Esophagus mucosa (tissue), 1 donor: ENCODE results near the gene CRYGC. TPM values are rescaled to one million over a fixed set of nuclear protein-coding genes. Genes with fewer than 3 reads are reported as not detected.
"Not testable (repeated sequence)": the region's sequence is repeated elsewhere in the genome, so short reads cannot be mapped to it uniquely, and the experiment has no call there.

ENCODE experiments used
- ATAC-seq: fragments of 200-7000 bp; cut with Tn5 transposase; one replicate; pipeline ENCODE4 v1.9.1; 2020
- total RNA-seq: library from RNA; stranded (reverse); gene quantifications from one replicate; pipeline ENCODE4 v1.2.4, GENCODE V29; 2023
- donor health status: DM: yes; HTN: yes; CAD: no.

CRYGC gene
- total RNA-seq, 1 donor from 2014 or later, result not detected

DNA sequence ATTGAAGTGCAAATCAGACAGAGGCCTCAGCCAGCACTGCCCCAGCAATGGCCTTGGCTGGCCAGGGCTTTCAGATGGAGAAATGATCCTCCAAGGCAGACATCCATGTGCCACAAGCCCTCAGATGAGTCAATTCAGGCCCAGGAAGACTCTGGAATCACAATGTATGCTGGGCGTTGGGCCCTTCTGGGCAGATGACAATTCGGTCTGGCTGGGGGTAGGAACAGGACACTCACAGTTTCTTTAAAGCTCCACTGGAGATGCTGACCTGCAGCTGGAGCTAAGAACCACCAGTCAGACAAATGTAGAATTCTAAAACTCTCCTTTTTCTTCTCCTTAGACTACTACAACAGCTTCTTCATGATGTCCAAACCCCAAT, 7.1 kb upstream of the CRYGC start:
- no peak for ATAC-seq

- ATAC-seq, result no peak
Observed at GRCh38 chr2:208135794-208136715, 6.4 kb upstream of the CRYGC start.

DNA sequence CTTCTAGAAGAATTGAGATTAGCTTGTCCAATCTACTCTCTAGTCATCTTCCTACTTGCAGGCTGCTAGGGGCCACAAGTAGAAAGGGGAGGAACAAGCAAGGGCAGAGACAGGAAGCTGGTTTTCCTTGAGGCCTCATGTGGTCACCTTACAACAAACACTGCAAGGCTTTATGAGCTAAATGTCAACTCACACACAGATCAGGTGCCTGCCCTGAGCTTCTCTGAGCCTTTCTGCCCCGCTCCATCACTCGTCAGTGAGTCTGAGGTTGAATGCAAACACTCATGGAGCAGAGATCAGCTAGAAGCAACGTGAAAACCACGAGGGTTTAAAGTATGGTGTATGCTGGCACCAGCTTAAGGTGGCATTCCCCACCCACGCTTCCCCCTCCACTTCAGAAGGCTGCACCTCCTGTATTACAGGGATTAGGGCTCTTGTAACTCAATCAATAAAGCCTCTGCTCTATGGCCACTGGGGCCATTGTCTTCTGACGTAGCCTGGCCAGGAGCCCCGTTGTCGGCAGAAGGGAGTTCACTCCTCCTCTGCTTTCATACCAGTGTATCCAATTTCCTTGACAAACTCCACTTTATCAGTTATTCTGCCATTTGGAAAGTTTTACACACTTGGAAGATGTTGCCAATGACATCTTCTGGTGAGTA, 5.4 kb upstream of the CRYGC start:
- peak; percentile 18 for ATAC-seq

DNA sequence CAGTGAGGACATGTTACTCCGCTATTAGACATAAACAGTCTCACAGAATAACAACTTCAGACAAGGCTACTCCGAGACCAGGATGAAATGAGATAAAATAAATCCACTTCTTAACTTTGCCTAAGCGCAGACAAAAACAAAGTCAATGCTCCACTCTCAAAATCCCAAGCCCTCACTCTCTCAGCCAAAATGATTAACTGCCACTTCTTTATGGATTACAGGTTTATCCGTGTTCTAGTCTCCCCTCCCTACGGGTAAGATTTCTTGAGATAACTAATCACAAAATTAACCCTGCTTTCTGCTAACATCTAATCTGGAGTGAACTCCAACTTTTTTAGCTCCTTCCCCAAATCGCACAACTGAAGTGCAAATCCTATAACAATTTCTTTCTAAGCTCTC, 1.1 kb upstream of the CRYGC start:
- no peak for ATAC-seq

DNA sequence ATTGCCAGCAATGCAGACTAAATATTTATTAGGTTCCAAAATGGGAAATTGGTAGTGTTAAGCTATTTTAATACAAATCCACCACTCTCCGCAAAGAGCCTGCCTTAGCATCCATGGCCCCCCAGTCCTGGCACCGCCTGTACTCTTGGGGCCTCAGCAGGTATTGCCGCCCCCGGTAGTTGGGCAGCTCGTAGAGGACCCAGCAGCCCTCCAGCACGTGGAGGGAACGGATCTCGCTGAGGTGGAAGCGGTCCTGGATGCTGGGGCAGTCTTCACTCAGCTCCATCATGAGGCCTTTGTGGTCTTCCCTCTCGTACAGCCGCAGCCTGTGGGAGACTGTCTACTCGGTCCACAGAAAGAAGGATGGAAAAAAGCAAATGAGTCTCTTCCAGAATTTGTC, 1.5 kb downstream of the CRYGC start:
- ATAC-seq, result no peak

GRCh38 chr2:208127090-208127489, 2.5 kb downstream of the CRYGC start:
- ATAC-seq, result no peak

DNA sequence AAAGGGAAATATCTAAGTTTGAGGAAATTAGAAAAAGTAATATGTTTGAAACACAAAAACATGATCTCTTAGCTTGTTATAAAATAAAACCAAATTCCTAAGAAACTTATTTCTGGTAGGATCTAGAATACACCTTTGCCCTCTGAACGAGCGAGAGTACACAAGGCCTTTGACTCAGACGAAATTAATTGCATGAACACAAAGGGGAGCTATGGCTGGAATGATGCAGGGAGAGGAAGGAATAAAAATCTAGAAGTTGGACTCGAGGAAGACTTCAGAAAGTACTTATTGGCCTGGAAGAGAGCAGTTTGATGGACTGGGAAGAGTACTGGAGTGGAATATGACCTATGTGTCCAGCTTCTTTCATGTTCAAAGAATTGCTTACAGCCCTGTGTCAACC, 4.4 kb downstream of the CRYGC start:
- ATAC-seq, result no peak

DNA sequence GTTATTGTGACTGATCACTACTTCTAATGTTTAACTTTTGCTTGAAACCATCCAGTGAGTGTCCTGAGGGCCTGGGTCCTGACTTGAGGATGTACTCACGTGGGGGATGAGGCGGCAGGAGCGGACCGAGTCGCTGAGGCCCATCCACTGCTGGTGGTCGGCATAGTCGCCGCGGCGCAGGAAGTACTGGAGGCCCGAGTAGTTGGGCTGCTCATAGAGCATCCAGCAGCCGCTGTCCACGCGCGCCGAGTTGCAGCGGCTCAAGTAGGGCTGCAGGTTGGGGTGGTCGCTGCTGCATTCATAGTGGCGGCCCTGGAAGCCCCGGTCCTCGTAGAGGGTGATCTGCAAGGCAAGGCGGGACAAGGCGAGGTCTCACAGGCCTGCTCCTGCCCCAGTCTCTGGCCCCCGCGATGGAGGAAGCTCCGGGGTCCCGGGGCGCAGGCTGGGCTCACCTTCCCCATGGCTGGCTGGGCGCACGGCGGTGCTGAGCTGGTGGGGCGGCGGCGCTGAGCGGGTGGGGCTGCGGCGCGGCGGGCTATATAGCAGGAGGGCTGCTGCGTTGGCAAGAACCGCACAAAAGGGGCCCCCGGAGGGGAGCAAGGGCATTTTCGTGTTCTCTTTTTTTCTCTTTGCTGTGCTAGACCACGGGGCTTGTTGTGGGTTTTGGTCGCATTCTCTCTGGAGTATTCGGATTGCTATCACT, 5.5 kb downstream of the CRYGC start, which contains the start of gene CRYGD:
Gene CRYGD, minus strand, starts transcription at position 512 of the 703 bp plus-strand sequence. Its CDS starts 51 bp downstream, at position 461.
- ATAC-seq, result not testable (repeated sequence)

- no peak for ATAC-seq
Observed at GRCh38 chr2:208122248-208122647, 7.4 kb downstream of the CRYGC start.

GRCh38 chr2:208118918-208119317, 10.7 kb downstream of the CRYGC start:
- ATAC-seq, result no peak

DNA sequence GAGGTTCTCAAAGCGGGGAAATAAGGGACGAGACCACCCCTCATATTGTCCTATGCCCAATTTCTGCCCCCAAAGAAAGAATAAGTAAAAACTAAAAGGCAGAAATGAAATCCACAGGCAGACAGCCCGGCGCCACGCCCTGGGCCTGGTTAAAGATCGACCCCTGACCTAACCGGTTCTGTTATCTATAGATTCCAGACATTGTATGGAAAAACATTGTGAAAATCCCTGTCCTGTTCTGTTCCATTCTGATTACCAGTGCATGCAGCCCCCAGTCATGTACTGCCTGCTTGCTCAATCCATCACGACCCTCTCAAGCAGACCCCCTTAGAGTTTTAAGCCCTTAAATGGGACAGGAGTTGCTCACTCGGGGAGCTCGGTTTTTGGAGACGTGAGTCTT, 12.2 kb downstream of the CRYGC start:
- ATAC-seq, result not testable (repeated sequence)

DNA sequence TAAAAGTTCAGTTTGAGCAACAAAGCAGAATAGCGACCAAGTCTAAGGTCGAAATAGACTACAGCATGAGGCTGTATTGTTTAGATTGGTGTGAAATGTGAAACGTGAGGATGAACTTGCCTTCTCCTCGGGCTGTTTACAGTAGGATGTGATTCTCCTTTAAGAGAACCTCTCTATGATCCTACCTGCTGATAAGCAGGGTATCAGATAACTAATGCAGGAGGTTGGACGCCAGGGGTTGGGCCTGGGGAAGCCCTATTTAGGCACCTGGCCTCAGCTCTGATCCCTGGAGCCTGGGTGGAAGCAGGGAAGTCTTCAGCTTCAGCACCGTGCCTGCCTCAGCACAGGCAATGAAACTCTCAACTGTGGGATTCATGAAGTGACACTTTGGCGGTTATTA, 16.7 kb downstream of the CRYGC start:
- no peak for ATAC-seq

- ATAC-seq, result not testable (repeated sequence)
Observed at GRCh38 chr2:208112273-208112745, 17.3 kb downstream of the CRYGC start.

DNA sequence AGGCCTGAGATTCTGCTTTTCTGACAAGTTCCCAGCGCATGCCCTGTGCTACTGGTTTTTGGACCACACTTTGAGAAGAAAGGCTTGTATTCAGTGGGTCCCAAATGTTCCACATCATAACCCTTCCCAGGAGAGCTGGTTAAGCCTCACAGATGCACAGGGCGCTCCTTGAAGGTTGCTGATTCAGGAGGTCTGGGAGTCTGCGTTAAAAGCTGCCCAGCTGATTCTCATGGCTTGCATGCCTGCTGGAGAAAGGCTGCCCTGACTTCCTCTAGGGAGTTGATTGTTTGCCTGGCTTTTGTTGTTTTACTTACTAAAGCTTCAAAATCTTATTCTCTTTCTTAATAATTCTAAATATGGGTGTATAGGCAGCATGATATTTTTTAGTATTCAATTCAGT, 26.0 kb downstream of the CRYGC start:
- ATAC-seq, result no peak

DNA sequence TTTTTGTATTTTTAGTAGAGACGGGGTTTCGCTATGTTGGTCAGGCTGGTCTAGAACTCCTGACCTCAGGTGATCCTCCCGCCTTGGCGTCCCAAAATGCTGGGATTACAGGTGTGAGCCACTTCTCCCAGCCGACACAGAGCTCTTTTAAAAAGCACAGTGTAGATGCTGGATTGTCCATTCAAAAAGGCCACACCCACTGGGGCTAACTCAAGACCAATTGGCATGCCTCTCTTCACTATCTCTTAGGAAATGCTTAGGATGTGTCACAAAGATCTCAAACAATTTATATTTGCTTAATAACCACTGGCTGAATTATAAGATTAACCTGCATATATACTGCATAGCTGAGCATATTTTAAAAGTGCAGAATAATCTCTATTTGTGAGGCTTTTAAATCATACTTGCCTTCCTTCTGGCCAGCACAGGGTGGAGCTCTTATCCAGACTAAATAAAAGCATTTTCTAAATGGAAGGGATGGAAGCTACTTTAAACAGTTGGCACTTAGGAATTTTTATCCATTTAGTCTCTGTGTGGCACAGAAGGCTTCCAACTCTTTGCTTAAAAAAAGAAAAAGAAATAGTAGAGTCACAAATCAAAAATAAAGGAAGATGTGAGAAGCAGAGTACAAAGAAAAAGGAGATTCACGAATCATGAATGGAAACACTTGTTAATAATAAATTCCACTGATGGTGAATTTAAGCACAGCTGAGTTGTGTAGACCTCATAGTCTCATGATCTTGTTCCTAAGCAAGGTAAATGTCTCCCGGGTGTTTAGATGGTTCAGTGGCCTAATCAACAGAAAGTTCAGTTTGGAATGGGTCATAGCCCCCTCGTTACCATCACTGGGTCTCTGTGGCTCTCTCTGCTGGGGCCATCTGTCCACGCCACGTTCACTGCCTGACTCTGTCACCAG, 27.7 kb downstream of the CRYGC start:
- no peak for ATAC-seq

DNA sequence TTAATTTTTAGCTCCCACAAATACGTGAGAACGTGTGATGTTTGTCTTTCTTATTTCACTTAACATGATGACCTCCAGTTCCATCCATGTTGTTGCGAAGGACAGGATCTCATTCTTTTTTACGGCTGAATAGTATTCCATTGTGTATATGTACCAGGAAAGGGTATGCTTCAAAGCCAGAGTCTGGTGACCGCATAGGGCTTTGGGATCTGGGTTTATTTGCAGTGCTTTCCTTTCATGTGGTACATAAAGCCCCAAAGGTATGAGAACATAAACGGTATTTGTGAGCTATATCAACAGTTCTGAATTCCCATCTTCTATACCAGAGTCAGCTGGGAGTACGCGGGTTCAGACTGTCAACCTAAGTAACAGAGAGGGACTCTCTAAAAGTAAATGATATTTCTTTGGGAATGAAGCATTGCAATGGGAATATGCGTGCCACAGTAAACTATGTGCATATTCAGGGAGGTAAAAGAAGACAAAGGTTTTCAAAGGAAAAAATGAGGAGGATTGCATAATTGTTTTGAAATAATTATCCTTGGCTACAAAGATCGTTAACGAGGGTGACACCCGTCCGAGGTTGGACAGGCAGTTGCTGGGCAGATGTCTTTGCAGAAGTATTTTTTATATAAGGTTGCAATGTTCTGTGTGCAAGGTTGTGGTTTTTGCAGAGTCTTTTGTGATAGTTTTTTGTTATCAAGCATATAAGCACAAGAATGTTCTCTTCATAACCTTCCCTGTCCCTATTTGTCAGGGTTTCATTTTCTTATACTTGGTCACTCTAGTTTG, 29.8 kb downstream of the CRYGC start:
- no peak for ATAC-seq

GRCh38 chr2:208098701-208099100, 30.9 kb downstream of the CRYGC start:
- ATAC-seq, result not testable (repeated sequence)

DNA sequence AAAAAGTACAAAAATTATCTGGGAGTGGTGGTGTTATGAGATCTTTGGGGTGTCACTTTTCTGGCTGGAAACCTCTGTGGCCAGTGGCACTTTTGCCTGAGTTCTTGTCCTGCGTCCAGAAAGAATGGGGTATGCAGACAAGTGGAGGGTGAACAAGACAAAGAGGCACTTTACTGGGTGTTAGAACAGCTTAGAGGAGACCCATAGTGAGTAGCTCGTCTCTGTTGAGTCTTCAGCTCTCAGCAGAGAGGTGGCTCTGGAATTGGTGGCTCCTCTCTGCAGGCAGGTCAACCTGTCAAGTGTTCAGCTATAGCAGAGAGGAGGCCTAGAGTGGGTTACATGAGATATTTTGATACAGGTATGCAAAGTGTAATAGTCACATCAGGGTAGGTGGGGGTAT, 31.4 kb downstream of the CRYGC start:
- no peak for ATAC-seq

DNA sequence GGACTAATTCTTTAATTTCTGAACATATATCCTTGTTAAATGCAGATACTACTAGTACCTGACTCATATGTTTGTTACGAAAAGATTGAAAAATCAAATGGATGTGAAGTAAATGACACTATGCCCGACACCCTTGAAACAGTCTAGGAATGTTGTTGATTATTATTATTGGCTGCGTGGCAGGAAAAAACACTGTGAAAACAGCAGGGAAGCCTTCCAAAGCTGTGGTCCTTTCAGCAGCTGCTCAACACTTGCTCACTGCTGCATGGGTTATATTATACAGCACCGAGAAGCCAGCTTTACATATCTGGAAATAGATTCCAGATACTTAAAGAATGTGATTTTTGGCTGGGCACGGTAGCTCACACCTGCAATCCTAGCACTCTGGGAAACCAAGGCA, 31.8 kb downstream of the CRYGC start:
- no peak for ATAC-seq

DNA sequence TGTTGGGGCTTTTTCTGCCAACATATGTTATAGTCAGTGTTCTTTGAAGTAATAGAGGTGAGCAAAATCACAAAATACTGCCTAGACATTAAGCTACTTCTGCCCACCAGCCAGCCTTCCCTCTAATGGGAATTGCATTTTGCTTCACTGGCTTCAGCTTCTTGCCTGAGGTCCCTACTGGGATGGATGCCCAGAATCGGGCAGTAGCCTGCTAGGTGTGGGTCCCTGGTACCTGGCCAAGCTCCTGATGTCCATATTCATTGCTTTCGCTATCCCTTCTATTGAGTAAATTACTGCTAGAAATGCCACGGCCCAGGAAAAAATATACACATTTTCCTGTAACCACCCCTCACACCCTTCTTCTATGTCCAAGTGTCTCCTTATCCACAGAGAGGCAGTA, 32.3 kb downstream of the CRYGC start:
- no peak for ATAC-seq

GRCh38 chr2:208096080-208096479, 33.5 kb downstream of the CRYGC start:
- ATAC-seq, result no peak
